ENCODE data around the gene CIC.

DNA sequence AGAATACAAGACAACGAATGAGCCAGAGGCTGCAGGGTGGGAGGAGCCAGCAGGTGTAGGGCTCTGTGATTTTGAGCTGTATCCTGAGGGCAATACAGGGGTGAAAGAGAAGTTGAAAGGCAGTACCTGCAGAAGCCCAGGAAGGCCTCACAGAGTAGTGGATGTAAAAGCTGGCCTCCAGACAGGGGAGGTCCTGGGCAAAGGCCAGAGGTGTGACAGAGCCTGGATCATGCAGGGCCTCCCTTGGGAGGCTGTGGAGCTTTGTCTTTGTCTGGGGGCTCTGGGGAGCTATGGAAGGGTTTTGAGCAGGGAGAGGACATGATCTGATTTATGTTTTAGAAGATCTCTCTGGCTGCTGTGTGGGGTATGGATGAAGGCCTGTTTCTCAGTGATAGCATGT is 59.1 kb downstream of the CIC start:
- TF ChIP-seq ZNF329 (CRISPR knock-in tag; IDR thresholded peaks at IDR 0.05; ENCODE audit: low read depth) (no peak), POLR2A (IDR thresholded peaks at IDR 0.05; ENCODE audit: insufficient read depth in 1 of 2, low read depth in 2 of 2, low read length in 2 of 2) (no peak), HOXA3 (CRISPR knock-in tag; IDR thresholded peaks at IDR 0.05) (no peak), POLR2AphosphoS5 (IDR thresholded peaks at IDR 0.05; ENCODE audit: low read depth, low read length) (no peak), RXRB (CRISPR knock-in tag; IDR thresholded peaks at IDR 0.05; ENCODE audit: borderline replicate concordance) (no peak), ZNF263 (CRISPR knock-in tag; IDR thresholded peaks at IDR 0.05) (no peak), ZMAT3 (CRISPR knock-in tag; conservative IDR thresholded peaks at IDR 0.05) (no peak), ZNF501 (CRISPR knock-in tag; IDR thresholded peaks at IDR 0.05) (no peak), ZNF850 (CRISPR knock-in tag; conservative IDR thresholded peaks at IDR 0.05) (no peak), JDP2 (CRISPR knock-in tag; IDR thresholded peaks at IDR 0.05; ENCODE audit: borderline replicate concordance) (no peak)
- TF ChIP-seq, protein P1, sequence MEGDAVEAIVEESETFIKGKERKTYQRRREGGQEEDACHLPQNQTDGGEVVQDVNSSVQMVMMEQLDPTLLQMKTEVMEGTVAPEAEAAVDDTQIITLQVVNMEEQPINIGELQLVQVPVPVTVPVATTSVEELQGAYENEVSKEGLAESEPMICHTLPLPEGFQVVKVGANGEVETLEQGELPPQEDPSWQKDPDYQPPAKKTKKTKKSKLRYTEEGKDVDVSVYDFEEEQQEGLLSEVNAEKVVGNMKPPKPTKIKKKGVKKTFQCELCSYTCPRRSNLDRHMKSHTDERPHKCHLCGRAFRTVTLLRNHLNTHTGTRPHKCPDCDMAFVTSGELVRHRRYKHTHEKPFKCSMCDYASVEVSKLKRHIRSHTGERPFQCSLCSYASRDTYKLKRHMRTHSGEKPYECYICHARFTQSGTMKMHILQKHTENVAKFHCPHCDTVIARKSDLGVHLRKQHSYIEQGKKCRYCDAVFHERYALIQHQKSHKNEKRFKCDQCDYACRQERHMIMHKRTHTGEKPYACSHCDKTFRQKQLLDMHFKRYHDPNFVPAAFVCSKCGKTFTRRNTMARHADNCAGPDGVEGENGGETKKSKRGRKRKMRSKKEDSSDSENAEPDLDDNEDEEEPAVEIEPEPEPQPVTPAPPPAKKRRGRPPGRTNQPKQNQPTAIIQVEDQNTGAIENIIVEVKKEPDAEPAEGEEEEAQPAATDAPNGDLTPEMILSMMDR (CRISPR knock-in tag; IDR thresholded peaks at IDR 0.05): no peak
- TF ChIP-seq, protein P2, sequence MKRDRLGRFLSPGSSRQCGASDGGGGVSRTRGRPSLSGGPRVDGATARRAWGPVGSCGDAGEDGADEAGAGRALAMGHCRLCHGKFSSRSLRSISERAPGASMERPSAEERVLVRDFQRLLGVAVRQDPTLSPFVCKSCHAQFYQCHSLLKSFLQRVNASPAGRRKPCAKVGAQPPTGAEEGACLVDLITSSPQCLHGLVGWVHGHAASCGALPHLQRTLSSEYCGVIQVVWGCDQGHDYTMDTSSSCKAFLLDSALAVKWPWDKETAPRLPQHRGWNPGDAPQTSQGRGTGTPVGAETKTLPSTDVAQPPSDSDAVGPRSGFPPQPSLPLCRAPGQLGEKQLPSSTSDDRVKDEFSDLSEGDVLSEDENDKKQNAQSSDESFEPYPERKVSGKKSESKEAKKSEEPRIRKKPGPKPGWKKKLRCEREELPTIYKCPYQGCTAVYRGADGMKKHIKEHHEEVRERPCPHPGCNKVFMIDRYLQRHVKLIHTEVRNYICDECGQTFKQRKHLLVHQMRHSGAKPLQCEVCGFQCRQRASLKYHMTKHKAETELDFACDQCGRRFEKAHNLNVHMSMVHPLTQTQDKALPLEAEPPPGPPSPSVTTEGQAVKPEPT (CRISPR knock-in tag; IDR thresholded peaks at IDR 0.05; ENCODE audit: low read depth): no peak
